Jurkat, Clone E6-1 (cell line): Measurements from ENCODE around the gene TKTL1.
A peak's percentile ranks its signal among the peaks of the same experiment; 100 is the strongest.

ENCODE experiments used
- DNase-seq: peaks from one replicate; pipeline ENCODE4 v3.0.0-alpha.2; 2011; ENCODE audit warnings: low read depth, low spot score
- H3K4me3 ChIP-seq: 2 replicates; pipeline ENCODE4 v1.5.1; 2011; ENCODE audit warnings: mild to moderate bottlenecking, low read length, control low read depth, moderate library complexity

Gene TKTL1

GRCh38 chrX:154355776-154356140 is 60.2 kb downstream of the TKTL1 start:
- no peak for DNase-seq
- no peak overlapping the region for H3K4me3 ChIP-seq

DNA sequence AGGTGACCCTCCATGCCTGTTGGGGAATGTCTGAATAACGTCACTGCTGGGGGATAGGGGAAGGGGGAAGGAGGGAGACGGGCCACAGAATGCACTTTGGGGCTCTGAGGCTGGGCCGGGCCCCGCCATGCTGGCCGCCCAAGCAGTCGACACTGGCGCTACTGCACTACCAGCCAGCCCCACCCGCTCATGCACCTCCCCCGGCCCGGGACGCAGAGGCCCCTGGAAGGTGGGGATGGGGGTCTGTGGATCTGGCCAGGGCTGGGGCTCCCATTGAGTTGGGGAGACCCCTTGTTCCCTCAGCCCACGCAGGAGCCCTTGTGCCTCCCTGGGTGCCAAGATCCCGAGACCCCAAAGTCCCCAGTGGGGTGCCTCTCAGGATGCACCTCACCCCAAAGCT is 61.0 kb downstream of the TKTL1 start:
- no peak overlapping the region for H3K4me3 ChIP-seq
- DNase-seq, result no peak

- no peak for DNase-seq
Observed at GRCh38 chrX:154357205-154357604, 61.6 kb downstream of the TKTL1 start.

DNA sequence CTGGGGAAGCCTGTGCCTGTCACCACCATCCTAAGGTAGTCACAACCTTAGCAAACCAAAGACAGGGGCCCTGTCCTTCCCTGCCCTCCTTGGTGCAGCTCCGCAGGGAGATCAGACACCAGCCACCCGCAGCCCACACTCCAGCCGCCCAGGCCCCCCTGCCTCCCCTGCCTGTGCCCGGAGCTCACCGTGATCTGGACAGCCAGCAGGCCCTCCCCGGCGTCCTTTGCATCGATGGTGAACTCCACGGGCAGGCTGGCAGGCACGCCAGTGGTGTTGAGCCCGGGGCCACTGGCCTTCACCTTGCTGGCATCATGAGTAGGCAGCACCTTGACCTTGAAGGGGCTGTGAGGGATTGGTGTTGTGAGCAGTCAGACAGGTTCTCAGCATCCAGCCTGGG is 62.4 kb downstream of the TKTL1 start:
- no peak overlapping the region for H3K4me3 ChIP-seq
- no peak for DNase-seq

More at GRCh38 chrX:154357205-154357604, 61.6 kb downstream of the TKTL1 start:
- no peak overlapping the region for H3K4me3 ChIP-seq

DNA sequence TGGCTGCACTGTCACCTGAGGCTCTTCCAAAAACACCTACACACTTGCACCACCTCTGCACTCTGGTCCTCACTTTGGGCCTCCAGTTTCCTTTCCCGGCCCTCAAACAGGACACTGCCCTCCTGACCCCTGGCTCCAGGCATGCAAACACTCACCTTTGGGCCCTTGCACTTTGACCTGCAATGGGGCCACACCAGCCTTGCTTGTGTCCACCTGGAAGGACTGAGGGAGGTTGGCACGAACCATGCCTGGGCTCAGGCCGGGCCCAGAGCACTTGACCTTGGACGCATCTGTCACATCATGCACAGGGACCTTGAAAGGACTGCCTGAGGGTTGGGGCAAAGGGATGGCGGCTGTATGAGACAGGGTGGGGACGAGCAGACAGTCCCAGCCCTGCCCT is 63.2 kb downstream of the TKTL1 start:
- no peak overlapping the region for H3K4me3 ChIP-seq
- no peak for DNase-seq

DNA sequence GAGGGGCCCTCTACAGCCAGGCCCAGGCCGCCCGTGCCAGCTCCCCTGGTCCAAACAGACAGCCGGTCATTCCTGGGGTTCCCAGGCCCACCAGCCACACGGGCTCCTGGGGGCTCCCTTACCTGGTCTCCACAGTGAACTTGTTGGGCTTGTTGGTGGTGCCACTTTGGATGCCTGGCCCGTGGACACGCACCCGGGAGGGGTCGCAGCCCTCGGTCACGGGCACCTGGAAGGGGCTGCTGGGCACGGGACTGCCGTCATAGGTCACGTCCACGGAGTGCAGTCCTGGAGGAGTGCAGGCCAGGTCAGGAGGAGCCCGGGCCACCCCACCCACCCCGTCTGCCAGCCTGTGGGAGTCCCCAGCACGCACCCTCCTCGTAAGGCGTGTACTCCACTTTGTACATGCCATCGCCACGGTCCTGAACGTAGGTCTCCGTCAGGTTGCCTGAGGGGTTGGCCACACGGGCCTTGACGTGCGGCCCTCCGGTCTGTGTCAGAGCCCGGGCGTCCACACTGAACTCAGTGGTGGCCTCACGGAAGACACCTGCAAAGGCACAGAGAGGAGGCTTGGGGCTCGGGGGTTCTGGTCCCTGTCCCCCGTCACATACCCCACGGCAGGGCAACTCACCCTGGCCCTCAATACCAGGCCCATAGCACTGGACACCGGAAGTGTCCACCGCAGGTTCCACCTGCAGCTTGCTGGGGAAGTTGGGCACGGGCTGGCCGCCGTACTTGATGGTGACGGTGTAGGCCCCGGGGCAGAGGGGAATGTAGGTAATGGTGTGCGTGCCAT is 64.0 kb downstream of the TKTL1 start:
- no peak overlapping the region for H3K4me3 ChIP-seq
- no peak for DNase-seq

DNA sequence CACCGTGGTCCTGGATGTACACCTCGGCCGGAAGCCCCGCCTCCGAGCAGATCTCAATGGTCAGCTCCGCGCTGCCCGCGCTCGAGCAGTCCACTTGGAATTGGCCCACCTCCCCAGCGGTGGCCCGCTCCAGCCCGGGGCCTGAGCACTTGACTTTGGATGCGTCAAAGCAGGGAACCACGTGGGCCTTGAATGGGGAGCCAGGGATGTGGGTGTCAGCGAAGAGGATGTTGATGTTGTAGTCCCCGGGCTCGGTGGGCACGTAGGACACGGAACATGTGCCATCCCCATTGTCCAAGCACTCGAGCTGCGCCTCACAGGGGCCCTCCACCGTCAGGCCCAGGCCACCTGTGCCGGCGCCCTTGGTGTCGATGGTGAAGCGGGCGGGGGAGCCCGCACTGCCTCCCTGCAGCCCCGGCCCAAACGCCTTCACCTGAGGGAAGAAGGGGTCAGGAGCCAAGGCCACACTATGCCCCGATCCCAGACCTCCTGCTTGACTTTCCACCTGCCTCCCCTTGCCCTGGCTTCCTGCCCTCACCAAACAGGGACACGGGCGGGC is 64.6 kb downstream of the TKTL1 start:
- DNase-seq, result no peak
- no peak overlapping the region for H3K4me3 ChIP-seq

DNA sequence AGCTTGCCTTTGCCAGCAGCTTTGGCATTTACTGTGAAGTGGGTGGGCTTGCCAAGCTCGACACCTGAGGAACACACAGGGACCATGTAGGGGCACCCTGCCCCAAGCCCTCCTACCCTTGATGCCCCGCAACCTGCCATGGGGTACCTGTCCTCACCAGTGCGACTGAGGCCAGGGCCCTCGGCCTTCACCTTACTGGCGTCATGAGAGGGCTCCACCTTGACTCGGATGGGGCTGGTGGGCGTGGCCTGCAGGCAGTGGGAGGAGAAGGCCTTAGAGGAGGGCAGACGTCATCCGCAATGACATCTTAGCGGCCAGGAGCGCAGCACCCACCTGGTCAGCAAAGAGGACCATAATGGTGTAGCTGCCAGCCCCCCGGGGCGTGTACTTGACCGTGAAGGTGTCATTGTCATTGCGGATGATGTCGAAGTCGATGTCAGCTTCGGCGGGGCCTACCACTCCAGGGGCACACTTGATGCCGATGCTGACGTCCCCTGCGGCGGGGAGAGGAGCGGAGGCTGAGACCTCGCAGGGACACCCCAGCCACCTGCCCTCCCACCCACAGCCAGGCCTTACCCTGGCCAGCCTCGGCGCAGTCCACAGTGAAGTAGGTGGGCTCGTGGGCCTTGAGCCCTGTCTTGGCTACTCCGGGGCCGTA is 66.6 kb downstream of the TKTL1 start:
- no peak overlapping the region for H3K4me3 ChIP-seq

GRCh38 chrX:154363706-154364439 is 68.3 kb downstream of the TKTL1 start:
- no peak overlapping the region for H3K4me3 ChIP-seq
- DNase-seq, result no peak

More for the DNA sequence above, 66.6 kb downstream of the TKTL1 start:
- DNase-seq, result no peak

DNA sequence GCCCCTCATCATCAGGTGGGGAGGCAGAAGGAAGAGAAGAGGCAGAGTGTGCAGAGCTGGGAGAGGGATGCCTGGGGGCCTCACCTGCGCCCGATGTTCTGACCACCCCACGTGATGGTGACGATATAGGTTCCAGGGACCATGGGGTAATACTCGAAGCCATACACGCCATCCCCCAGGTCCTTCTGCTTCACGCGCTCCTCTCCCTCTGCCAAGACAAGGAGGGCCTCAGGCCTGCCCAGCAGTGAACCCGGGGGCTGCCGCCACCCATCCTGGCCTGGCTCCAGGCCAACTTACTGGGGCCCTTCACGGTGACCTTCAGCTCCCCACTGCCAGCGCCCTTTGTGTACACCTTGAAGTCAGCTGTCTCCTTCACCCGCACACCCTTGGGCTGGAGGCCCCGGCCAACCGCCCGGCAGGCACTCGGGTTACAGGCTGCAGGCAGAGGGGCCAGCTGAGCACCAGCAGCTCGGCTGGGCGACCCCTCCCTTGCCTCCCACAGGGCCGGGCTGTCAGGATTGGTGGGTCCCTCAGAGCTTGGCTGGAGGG is 69.5 kb downstream of the TKTL1 start:
- no peak for DNase-seq
- H3K4me3 ChIP-seq, result no peak overlapping the region

- H3K4me3 ChIP-seq, result no peak overlapping the region
- no peak for DNase-seq
Observed at GRCh38 chrX:154365997-154366665, 70.5 kb downstream of the TKTL1 start.

DNA sequence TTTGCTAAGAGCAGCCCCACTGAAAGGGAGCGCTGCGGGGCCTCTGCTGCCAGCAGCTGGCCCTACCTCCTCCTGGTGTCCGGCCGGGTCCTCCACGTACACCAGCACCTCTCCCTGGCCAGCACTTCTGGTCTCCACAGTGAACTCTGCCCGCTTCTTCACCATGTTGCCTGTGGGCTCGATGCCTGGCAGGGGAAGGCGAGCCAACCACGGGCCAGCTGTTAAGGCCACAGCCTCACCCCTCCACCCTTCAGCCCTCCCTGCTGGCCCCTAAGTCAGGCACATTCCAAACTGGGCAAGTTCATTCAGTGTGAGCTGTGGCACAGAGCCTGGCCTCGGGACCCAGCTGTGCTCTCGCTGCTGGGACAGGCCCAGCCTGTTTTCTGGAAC is 71.1 kb downstream of the TKTL1 start:
- no peak overlapping the region for H3K4me3 ChIP-seq
- no peak for DNase-seq

DNA sequence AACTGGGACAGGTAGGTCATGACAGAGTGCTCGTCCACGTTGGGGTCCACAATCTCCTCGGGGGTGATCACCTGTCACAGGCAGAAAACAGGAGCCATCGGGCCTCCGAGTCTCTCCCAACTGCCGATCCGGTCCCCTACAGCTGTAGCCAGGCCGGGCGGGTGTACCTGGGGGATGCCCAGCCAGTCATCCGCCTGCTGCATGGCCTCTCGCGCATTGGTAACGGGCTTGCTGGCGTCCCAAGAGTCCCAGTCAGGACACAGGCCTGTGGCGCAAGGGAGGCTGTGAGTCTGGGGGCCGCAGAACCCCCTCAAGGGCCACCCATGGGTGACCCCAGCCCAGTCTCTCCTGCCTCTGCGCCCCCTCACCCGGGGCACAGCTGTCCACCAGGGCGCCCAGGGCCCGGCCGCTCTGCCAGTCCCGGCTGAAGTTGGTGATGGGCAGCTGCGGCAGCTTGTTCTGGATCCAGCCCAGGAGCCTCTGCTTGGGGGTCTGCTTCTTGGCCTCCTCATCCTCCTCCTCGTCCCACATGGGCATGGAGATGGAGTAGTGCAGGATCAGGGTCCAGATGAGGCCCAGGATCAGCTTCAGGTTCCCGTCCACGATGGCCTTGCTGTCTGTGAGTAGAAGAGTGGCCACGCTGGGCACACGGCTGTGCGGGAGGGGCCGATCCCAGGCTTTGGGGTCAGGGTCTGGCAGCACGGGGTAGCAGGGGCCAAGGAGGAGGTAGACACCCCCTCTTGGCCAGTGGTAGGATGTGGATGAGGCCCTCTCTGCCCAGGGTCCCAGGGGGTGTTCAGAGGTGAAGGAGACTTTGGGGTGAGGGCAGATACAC is 72.1 kb downstream of the TKTL1 start:
- H3K4me3 ChIP-seq, result no peak overlapping the region
- DNase-seq, result no peak

- DNase-seq, result peak; percentile 58
- peak overlapping the region; percentile 81 for H3K4me3 ChIP-seq
Observed at GRCh38 chrX:154368630-154369448, 73.2 kb downstream of the TKTL1 start.

DNA sequence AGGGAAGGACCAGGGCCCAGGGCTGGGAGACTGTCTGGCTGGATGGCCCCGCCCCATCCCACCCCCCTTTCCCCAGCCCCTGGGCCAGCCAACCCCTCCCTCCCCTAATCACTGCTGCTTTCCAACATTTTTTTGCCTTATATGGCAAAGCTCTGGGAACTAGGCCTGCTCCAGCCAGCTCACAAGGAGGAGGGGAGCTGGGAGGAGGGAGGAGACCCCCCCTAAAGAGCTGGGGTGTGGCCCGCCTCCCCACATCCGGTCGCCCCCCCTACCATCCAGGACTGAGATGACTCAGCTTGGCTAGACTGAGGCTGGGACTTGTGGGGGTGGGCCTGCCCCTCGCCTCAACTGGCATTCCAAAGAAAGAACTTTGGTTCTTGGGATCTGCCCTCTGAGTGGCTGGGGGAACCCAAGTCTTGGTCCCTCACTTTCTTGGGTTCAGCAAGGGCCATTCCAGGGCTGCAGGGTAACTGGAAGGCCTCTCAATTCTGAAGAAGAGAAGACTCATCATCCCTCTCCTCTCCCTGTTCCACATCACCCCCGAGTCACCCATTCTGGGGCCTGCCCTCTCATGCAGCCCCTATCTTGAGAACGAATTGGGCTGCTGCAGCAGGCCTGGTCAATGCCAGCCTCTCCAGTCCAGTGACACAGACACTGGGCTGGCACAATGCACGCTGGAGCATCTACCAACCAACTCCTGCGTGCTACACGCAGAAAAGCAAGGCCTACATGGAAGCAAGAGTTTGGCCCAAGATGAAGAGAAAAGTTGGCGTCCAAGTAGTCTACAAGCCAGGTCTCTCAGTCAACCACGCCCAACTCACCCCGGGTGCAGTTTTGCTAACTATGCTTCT is 74.1 kb downstream of the TKTL1 start:
- H3K4me3 ChIP-seq, result peak overlapping the region; percentile 81

GRCh38 chrX:154370300-154371016 is 74.9 kb downstream of the TKTL1 start:
- H3K4me3 ChIP-seq, result peak overlapping the region; percentile 81
- no peak for DNase-seq

More for the DNA sequence above, 74.1 kb downstream of the TKTL1 start:
- peak; percentile 75 for DNase-seq
